H1 (cell line): ENCODE data around the gene LLGL2. TPM values are rescaled to one million over a fixed set of nuclear protein-coding genes. Genes with fewer than 3 reads are reported as not detected.

Experiments used
- CHD1 ChIP-seq: IDR thresholded peaks from 2 replicates; pipeline ENCODE4 v1.6.1; 2012; ENCODE audit warnings: low read depth, low read length, improper control_type of control experiment
- JUN ChIP-seq: IDR thresholded peaks from 2 replicates; pipeline ENCODE4 v1.6.1; 2011; ENCODE audit warnings: low read depth, mild to moderate bottlenecking, improper control_type of control experiment, low read length
- RFX5 ChIP-seq: IDR thresholded peaks from 2 replicates; pipeline ENCODE4 v1.6.1; 2011; ENCODE audit warnings: low read depth, low read length, improper control_type of control experiment, borderline replicate concordance
- polyA plus RNA-seq, 7 experiments: library from polyadenylated mRNA; depleted of rRNA in 3 of 7; stranded (reverse) in 5 of 7; unstranded in 2 of 7; fragments of >200 nt in 5 of 7; fragments of 200-250 nt in 2 of 7; gene quantifications; 1 replicate in 5 of 7; 2 replicates in 1 of 7; 4 replicates in 1 of 7; pipeline versions ENCODE4 v1.2.1 to v1.2.3, GENCODE V29; 2011 to 2013; ENCODE audit warnings: missing spikeins in 2 of 7, mixed read lengths in 2 of 7
- total RNA-seq: library from RNA; stranded (reverse); fragmentation: NEBNext Ultra II Directional; extraction: Animal tissue kit (Norgen Biotek cat#: 25700); gene quantifications from 2 replicates; pipeline ENCODE4 v1.2.1, GENCODE V29; 2021

LLGL2 gene
- total and polyA plus RNA-seq, 2 of the 8 experiments (the other 6 are each of a cell fraction or from before 2014, with no cell fraction given) = 64.5 to 77.1 TPM

GRCh38 chr17:75542728-75543336 lies 17.3 kb downstream of the LLGL2 start (continued):
- no peak for TF ChIP-seq CHD1
- no peak for TF ChIP-seq RFX5
- no peak for TF ChIP-seq JUN
- TF ChIP-seq, all 59 proteins: peak for 0
